Subcutaneous abdominal adipose tissue (tissue), 5 donors: ENCODE results near the gene RBM10.
A peak's percentile ranks its signal among the peaks of the same experiment; 100 is the strongest.

ENCODE experiments used
- H3K27ac ChIP-seq: one replicate; pipeline ENCODE4 v1.7.0; 2013; ENCODE audit warnings: low read depth, mild to moderate bottlenecking, inconsistent platforms, low read length, moderate library complexity
- H3K27me3 ChIP-seq, 5 donors: one replicate each; pipeline ENCODE4 v1.7.0; 2013; ENCODE audit warnings: low read length in 5 of 5, inconsistent platforms in 1 of 5; ENCODE audit not compliant: control insufficient read depth in 5 of 5, insufficient read depth in 4 of 5
- H3K36me3 ChIP-seq, 5 donors: one replicate each; pipeline ENCODE4 v1.7.0; 2013; ENCODE audit warnings: low read length in 5 of 5; ENCODE audit not compliant: control insufficient read depth in 5 of 5, insufficient read depth in 5 of 5
- H3K4me1 ChIP-seq, 5 donors: one replicate each; pipeline ENCODE4 v1.7.0; 2013; ENCODE audit warnings: low read length in 5 of 5, mild to moderate bottlenecking in 3 of 5, moderate library complexity in 1 of 5; ENCODE audit not compliant: control insufficient read depth in 5 of 5, insufficient read depth in 5 of 5
- H3K4me3 ChIP-seq, 5 donors: one replicate each; pipeline ENCODE4 v1.7.0; 2013; ENCODE audit warnings: low read length in 5 of 5, low read depth in 1 of 5
- H3K9ac ChIP-seq, 5 donors: one replicate each; pipeline ENCODE4 v1.7.0; 2013; ENCODE audit warnings: low read length in 5 of 5, mild to moderate bottlenecking in 4 of 5, moderate library complexity in 3 of 5
- H3K9me3 ChIP-seq, 5 donors: one replicate each; pipeline ENCODE4 v1.7.0; 2013; ENCODE audit warnings: low read length in 5 of 5; ENCODE audit not compliant: control insufficient read depth in 5 of 5
- donor health status: healthy.
- donor health status: healthy.
- donor health status: healthy.
- donor health status: healthy.
- donor health status: healthy.

The RBM10 gene

GRCh38 chrX:47182106-47182700 lies 37.2 kb downstream of the RBM10 start:
- Histone ChIP-seq H3K27me3 (peaks cover 0 to 49% (median 31%) of the 10 kb centered on the region in 5 donors), H3K36me3 (peaks cover 0 to 89% (median 70%) of the 10 kb centered on the region in 5 donors), H3K9ac (no peak overlapping the region), H3K4me1 (peaks cover 0 to 7% (median 0%) of the 10 kb centered on the region in 5 donors), H3K4me3 (no peak overlapping the region), H3K27ac (no peak overlapping the region), H3K9me3 (no peaks in the 10 kb centered on the region)

GRCh38 chrX:47184486-47184885 lies 39.5 kb downstream of the RBM10 start:
- Histone ChIP-seq H3K27me3 (peaks cover 0 to 41% (median 23%) of the 10 kb centered on the region in 5 donors), H3K9me3 (no peaks in the 10 kb centered on the region), H3K27ac (no peak overlapping the region), H3K4me1 (peaks cover 0 to 2% (median 0%) of the 10 kb centered on the region in 5 donors), H3K36me3 (peaks cover 0 to 68% (median 53%) of the 10 kb centered on the region in 5 donors), H3K9ac (no peak overlapping the region), H3K4me3 (no peak overlapping the region)

- peaks cover 0 to under 1% (median 0%) of the 10 kb centered on the region in 5 donors for H3K4me1 ChIP-seq
- H3K27ac ChIP-seq: no peak overlapping the region
- H3K36me3 ChIP-seq: peaks cover 0 to 62% (median 50%) of the 10 kb centered on the region in 5 donors
- peaks cover 0 to 39% (median 20%) of the 10 kb centered on the region in 5 donors for H3K27me3 ChIP-seq
- no peaks in the 10 kb centered on the region for H3K9me3 ChIP-seq
- H3K4me3 ChIP-seq: no peak overlapping the region
- H3K9ac ChIP-seq: no peak overlapping the region
Observed at GRCh38 chrX:47185241-47185640, 40.2 kb downstream of the RBM10 start.

GRCh38 chrX:47186096-47186740 lies 41.2 kb downstream of the RBM10 start:
- Histone ChIP-seq H3K36me3 (peaks cover 0 to 53% (median 42%) of the 10 kb centered on the region in 5 donors), H3K27me3 (peaks cover 5 to 37% (median 24%) of the 10 kb centered on the region in 5 donors), H3K4me3 (no peak overlapping the region), H3K27ac (no peak overlapping the region), H3K4me1 (peaks cover 0 to 8% (median 4%) of the 10 kb centered on the region in 5 donors), H3K9ac (no peak overlapping the region), H3K9me3 (no peaks in the 10 kb centered on the region)

- Histone ChIP-seq H3K4me3 (no peak overlapping the region), H3K9me3 (no peaks in the 10 kb centered on the region), H3K36me3 (peaks cover 0 to 43% (median 32%) of the 10 kb centered on the region in 5 donors), H3K9ac (no peak overlapping the region), H3K27ac (no peak overlapping the region), H3K27me3 (peaks cover 5 to 28% (median 18%) of the 10 kb centered on the region in 5 donors), H3K4me1 (peaks cover 0 to 16% (median 13%) of the 10 kb centered on the region in 5 donors)
Observed at GRCh38 chrX:47187106-47187677, 42.2 kb downstream of the RBM10 start.

- Histone ChIP-seq H3K4me3 (no peak overlapping the region), H3K27me3 (peaks cover 5 to 21% (median 17%) of the 10 kb centered on the region in 5 donors), H3K27ac (no peak overlapping the region), H3K9ac (no peak overlapping the region), H3K9me3 (no peaks in the 10 kb centered on the region), H3K36me3 (peaks cover 0 to 25% (median 20%) of the 10 kb centered on the region in 5 donors), H3K4me1 (peaks cover 2 to 32% (median 28%) of the 10 kb centered on the region in 5 donors)
Observed at GRCh38 chrX:47189906-47190305, 44.9 kb downstream of the RBM10 start.

- H3K27ac ChIP-seq: no peak overlapping the region
- H3K4me3 ChIP-seq: peak overlapping the region; percentile 62 to 67 (median 67)
- H3K4me1 ChIP-seq: peaks cover 2 to 40% (median 35%) of the 10 kb centered on the region in 5 donors
- peaks cover 0 to 18% (median 13%) of the 10 kb centered on the region in 5 donors for H3K36me3 ChIP-seq
- H3K9me3 ChIP-seq: no peaks in the 10 kb centered on the region
- H3K9ac ChIP-seq: peak overlapping the region in 4 of 5 donors; percentile 34 to 74 (median 66)
- H3K27me3 ChIP-seq: peaks cover 5 to 18% (median 14%) of the 10 kb centered on the region in 5 donors
Observed at GRCh38 chrX:47190445-47191269, 45.6 kb downstream of the RBM10 start.

GRCh38 chrX:47191331-47191730 lies 46.3 kb downstream of the RBM10 start:
- Histone ChIP-seq H3K9me3 (no peaks in the 10 kb centered on the region), H3K4me3 (peak overlapping the region; percentile 62 to 67 (median 67)), H3K36me3 (peaks cover 0 to 11% (median 6%) of the 10 kb centered on the region in 5 donors), H3K27ac (no peak overlapping the region), H3K9ac (peak overlapping the region in 3 of 5 donors; percentile 61 to 74 (median 72)), H3K4me1 (peaks cover 5 to 46% (median 42%) of the 10 kb centered on the region in 5 donors), H3K27me3 (peaks cover 5 to 11% (median 9%) of the 10 kb centered on the region in 5 donors)

GRCh38 chrX:47191806-47192401 lies 46.9 kb downstream of the RBM10 start:
- no peak overlapping the region for H3K27ac ChIP-seq

More at GRCh38 chrX:47191806-47192401, 46.9 kb downstream of the RBM10 start:
- peaks cover 5 to 52% (median 48%) of the 10 kb centered on the region in 5 donors for H3K4me1 ChIP-seq
- peaks cover 0 to 5% (median 1%) of the 10 kb centered on the region in 5 donors for H3K36me3 ChIP-seq
- no peaks in the 10 kb centered on the region for H3K9me3 ChIP-seq
- H3K9ac ChIP-seq: peak overlapping the region in 1 of 5 donors; percentile 74
- peak overlapping the region; percentile 62 to 67 (median 67) for H3K4me3 ChIP-seq
- H3K27me3 ChIP-seq: peaks cover 3 to 9% (median 8%) of the 10 kb centered on the region in 5 donors
